ENCODE data around the gene BSCL2.

BSCL2 gene

GRCh38 chr11:62710001-62710345, 2.7 kb upstream of the BSCL2 start:
- H3K27ac ChIP-seq = peak overlapping the region; percentile 91
- peak overlapping the region; percentile 76 to 86 for H3K4me3 ChIP-seq (ENCODE audit: low read depth in 1 of 2, low read length in 1 of 2)
- TF ChIP-seq CTCF (IDR thresholded peaks at IDR 0.05) = no peak
- H3K9me3 ChIP-seq = no peaks in the 10 kb centered on the region
- H3K27me3 ChIP-seq = no peaks in the 10 kb centered on the region
- peaks cover 39 to 42% of the 10 kb centered on the region in 2 experiments for H3K4me1 ChIP-seq (ENCODE audit: control insufficient read depth in 1 of 2, insufficient read depth in 1 of 2, low read depth in 1 of 2, low read length in 1 of 2)
- H3K36me3 ChIP-seq = peaks cover 41% of the 10 kb centered on the region

GRCh38 chr11:62709247-62710000, 2.2 kb upstream of the BSCL2 start:
- Histone ChIP-seq H3K4me1 (ENCODE audit: control insufficient read depth in 1 of 2, insufficient read depth in 1 of 2, low read depth in 1 of 2, low read length in 1 of 2) (peaks cover 42 to 44% of the 10 kb centered on the region in 2 experiments), H3K27ac (peak overlapping the region; percentile 91), H3K9me3 (no peaks in the 10 kb centered on the region), H3K27me3 (no peaks in the 10 kb centered on the region), H3K36me3 (peaks cover 36% of the 10 kb centered on the region), H3K4me3 (ENCODE audit: low read depth in 1 of 2, low read length in 1 of 2) (peak overlapping the region; percentile 76 to 86)
- peak; percentile 36 for TF ChIP-seq CTCF (IDR thresholded peaks at IDR 0.05)

- Histone ChIP-seq H3K4me3 (ENCODE audit: low read depth in 1 of 2, low read length in 1 of 2) (peak overlapping the region; percentile 76 to 86), H3K4me1 (ENCODE audit: control insufficient read depth in 1 of 2, insufficient read depth in 1 of 2, low read depth in 1 of 2, low read length in 1 of 2) (peaks cover 42 to 49% of the 10 kb centered on the region in 2 experiments), H3K27ac (peak overlapping the region; percentile 91), H3K36me3 (peaks cover 29% of the 10 kb centered on the region), H3K9me3 (no peaks in the 10 kb centered on the region), H3K27me3 (no peaks in the 10 kb centered on the region)
- TF ChIP-seq CTCF (IDR thresholded peaks at IDR 0.05) = no peak
These were observed 1.6 kb upstream of the BSCL2 start for GRCh38 chr11:62708793-62709192.

- Histone ChIP-seq H3K36me3 (peaks cover 25% of the 10 kb centered on the region), H3K27ac (peak overlapping the region; percentile 91), H3K4me3 (ENCODE audit: low read depth in 1 of 2, low read length in 1 of 2) (peak overlapping the region; percentile 76 to 86), H3K9me3 (no peaks in the 10 kb centered on the region), H3K4me1 (ENCODE audit: control insufficient read depth in 1 of 2, insufficient read depth in 1 of 2, low read depth in 1 of 2, low read length in 1 of 2) (peaks cover 42 to 52% of the 10 kb centered on the region in 2 experiments), H3K27me3 (no peaks in the 10 kb centered on the region)
- TF ChIP-seq CTCF (IDR thresholded peaks at IDR 0.05) = no peak
These were observed 1.2 kb upstream of the BSCL2 start for GRCh38 chr11:62708392-62708791.

GRCh38 chr11:62706850-62707247, 375 bp downstream of the BSCL2 start:
- Histone ChIP-seq H3K9me3 (no peaks in the 10 kb centered on the region), H3K4me1 (ENCODE audit: control insufficient read depth in 1 of 2, insufficient read depth in 1 of 2, low read depth in 1 of 2, low read length in 1 of 2) (peaks cover 52 to 65% of the 10 kb centered on the region in 2 experiments), H3K27ac (peak overlapping the region; percentile 78), H3K4me3 (ENCODE audit: low read depth in 1 of 2, low read length in 1 of 2) (peak overlapping the region; percentile 75 to 83), H3K36me3 (peaks cover 13% of the 10 kb centered on the region), H3K27me3 (no peaks in the 10 kb centered on the region)
- TF ChIP-seq CTCF (IDR thresholded peaks at IDR 0.05) = no peak

Data from neutrophil (primary cell).